Sigmoid colon (tissue), 4 donors: ENCODE measurements around the gene FOXG1.

Experiments used
- POLR2AphosphoS5 ChIP-seq, 4 donors: sonication (generic); formaldehyde crosslinking; IDR thresholded peaks; one replicate each; pipeline ENCODE4 v1.6.1; 2017; ENCODE audit warnings: antibody characterized with exemption in 4 of 4
- TF ChIP-seq, protein P1 (sequence below), 4 experiments: fragments of 450-650 bp in 3 of 4; fragments of 200-600 bp in 1 of 4; IDR thresholded peaks; one replicate each; pipeline ENCODE4 v1.5.1; 2016 to 2019; ENCODE audit warnings: antibody characterized with exemption in 4 of 4, mild to moderate bottlenecking in 3 of 4, moderate library complexity in 2 of 4

DNA sequence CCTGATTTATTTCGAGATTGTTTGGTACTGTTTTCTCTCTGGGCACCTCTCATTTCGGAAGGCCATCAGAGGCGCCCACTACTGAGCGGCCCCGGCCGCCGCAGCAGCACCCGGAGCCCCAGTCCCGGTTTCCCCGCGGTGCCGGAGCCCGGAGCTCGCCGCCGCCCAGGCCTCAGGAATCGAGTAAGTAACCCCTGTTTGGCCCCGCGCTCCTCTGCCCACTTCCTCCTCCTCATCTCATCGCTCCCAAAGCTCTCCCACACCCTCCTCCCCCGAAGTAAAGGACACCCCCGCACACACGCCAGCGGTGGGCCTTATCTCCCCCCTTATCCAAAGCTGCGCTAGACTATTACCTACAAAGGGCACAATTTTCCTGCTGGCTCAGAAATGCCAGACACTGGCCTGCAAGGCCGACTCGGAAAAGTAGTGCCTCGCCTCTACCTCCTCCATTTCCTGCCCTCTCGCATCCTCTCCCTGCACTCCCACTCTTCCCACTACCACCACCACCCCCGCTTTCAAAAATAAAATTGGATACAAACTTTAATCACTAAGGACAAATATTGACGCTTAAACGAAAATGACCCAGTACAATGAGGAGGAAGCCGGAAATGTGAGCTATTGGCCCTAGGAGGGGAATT is 637 bp upstream of the FOXG1 start:
- TF ChIP-seq POLR2AphosphoS5 (IDR thresholded peaks at IDR 0.05), result peak in 2 of 4 donors; percentile 7 to 12
- TF ChIP-seq, protein P1, sequence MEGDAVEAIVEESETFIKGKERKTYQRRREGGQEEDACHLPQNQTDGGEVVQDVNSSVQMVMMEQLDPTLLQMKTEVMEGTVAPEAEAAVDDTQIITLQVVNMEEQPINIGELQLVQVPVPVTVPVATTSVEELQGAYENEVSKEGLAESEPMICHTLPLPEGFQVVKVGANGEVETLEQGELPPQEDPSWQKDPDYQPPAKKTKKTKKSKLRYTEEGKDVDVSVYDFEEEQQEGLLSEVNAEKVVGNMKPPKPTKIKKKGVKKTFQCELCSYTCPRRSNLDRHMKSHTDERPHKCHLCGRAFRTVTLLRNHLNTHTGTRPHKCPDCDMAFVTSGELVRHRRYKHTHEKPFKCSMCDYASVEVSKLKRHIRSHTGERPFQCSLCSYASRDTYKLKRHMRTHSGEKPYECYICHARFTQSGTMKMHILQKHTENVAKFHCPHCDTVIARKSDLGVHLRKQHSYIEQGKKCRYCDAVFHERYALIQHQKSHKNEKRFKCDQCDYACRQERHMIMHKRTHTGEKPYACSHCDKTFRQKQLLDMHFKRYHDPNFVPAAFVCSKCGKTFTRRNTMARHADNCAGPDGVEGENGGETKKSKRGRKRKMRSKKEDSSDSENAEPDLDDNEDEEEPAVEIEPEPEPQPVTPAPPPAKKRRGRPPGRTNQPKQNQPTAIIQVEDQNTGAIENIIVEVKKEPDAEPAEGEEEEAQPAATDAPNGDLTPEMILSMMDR (IDR thresholded peaks at IDR 0.05), result no peak
